Neuronal stem cell (in vitro differentiated cells): ENCODE data around the gene MOGAT2.

Source experiments
- DNase-seq: peaks from one replicate; pipeline ENCODE4 v3.0.0-alpha.2; 2013; ENCODE audit warnings: low spot score
- H2AFZ ChIP-seq: one replicate; pipeline ENCODE4 v1.6.1; 2013; ENCODE audit warnings: mild to moderate bottlenecking, low read length, inconsistent platforms
- H2AK5ac ChIP-seq: 2 replicates; pipeline ENCODE4 v1.6.1; 2013; ENCODE audit warnings: low read depth, mild to moderate bottlenecking, inconsistent platforms, low read length, moderate library complexity, mixed read lengths
- H2BK120ac ChIP-seq: 2 replicates; pipeline ENCODE4 v1.6.1; 2013; ENCODE audit warnings: low read depth, mild to moderate bottlenecking, inconsistent platforms, low read length, moderate library complexity, mixed read lengths
- H2BK12ac ChIP-seq: one replicate; pipeline ENCODE4 v1.6.1; 2013; ENCODE audit warnings: low read length, inconsistent platforms
- H2BK15ac ChIP-seq: 2 replicates; pipeline ENCODE4 v1.6.1; 2013; ENCODE audit warnings: mild to moderate bottlenecking, low read length, inconsistent platforms, mixed read lengths
- H2BK5ac ChIP-seq: one replicate; pipeline ENCODE4 v1.6.1; 2013; ENCODE audit warnings: inconsistent platforms, mild to moderate bottlenecking, low read length, moderate library complexity
- H3K14ac ChIP-seq: one replicate; pipeline ENCODE4 v1.6.1; 2013; ENCODE audit warnings: low read length, inconsistent platforms
- H3K18ac ChIP-seq: 2 replicates; pipeline ENCODE4 v1.6.1; 2013; ENCODE audit warnings: low read length, inconsistent platforms
- H3K23ac ChIP-seq: 2 replicates; pipeline ENCODE4 v1.6.1; 2013; ENCODE audit warnings: low read depth, mild to moderate bottlenecking, mixed read lengths, low read length, inconsistent platforms; ENCODE audit not compliant: poor library complexity
- H3K27ac ChIP-seq: replicated peaks from 3 replicates; pipeline ENCODE4 v1.5.1; 2013; ENCODE audit warnings: low read length, inconsistent platforms
- H3K27me3 ChIP-seq, 3 experiments: 2 replicates each; pipeline ENCODE4 v1.6.1; 2013; ENCODE audit warnings: low read length in 3 of 3, mild to moderate bottlenecking in 2 of 3, inconsistent platforms in 1 of 3, low read depth in 1 of 3, mixed read lengths in 1 of 3, moderate library complexity in 1 of 3; ENCODE audit not compliant: control insufficient read depth in 3 of 3, insufficient read depth in 3 of 3
- H3K36me3 ChIP-seq, 2 donors: replicated peaks in 1 of 2; 2 replicates each; pipeline ENCODE4 v1.6.1; 2013; ENCODE audit warnings: low read length in 2 of 2; ENCODE audit not compliant: control insufficient read depth in 2 of 2, insufficient read depth in 2 of 2
- H3K4ac ChIP-seq: 2 replicates; pipeline ENCODE4 v1.6.1; 2013; ENCODE audit warnings: inconsistent platforms, mild to moderate bottlenecking, low read length, moderate library complexity
- H3K4me1 ChIP-seq, 2 donors: 1 replicate in 1 of 2; 2 replicates in 1 of 2; pipeline ENCODE4 v1.6.1; 2013; ENCODE audit warnings: low read length in 2 of 2, low read depth in 1 of 2; ENCODE audit not compliant: control insufficient read depth in 2 of 2, insufficient read depth in 1 of 2
- H3K4me2 ChIP-seq: one replicate; pipeline ENCODE4 v1.6.1; 2013; ENCODE audit warnings: mild to moderate bottlenecking, low read length, inconsistent platforms; ENCODE audit not compliant: insufficient read depth, poor library complexity, severe bottlenecking
- H3K4me3 ChIP-seq, 2 donors: 2 replicates each; pipeline ENCODE4 v1.5.1; 2013; ENCODE audit warnings: low read length in 2 of 2, mild to moderate bottlenecking in 2 of 2, inconsistent platforms in 1 of 2, moderate library complexity in 1 of 2
- H3K79me1 ChIP-seq: one replicate; pipeline ENCODE4 v1.6.1; 2013; ENCODE audit warnings: low read depth, mild to moderate bottlenecking, inconsistent platforms, low read length, moderate library complexity
- H3K9ac ChIP-seq: one replicate; pipeline ENCODE4 v1.6.1; 2013; ENCODE audit warnings: mild to moderate bottlenecking, low read depth, low read length, inconsistent platforms; ENCODE audit not compliant: poor library complexity
- H3K9me3 ChIP-seq, 2 donors: replicated peaks in 1 of 2; 2 replicates each; pipeline versions ENCODE3 to v1.6.1; 2013; ENCODE audit warnings: low read length in 2 of 2, mild to moderate bottlenecking in 2 of 2, inconsistent platforms in 1 of 2, low read depth in 1 of 2, mixed read lengths in 1 of 2, moderate library complexity in 1 of 2; ENCODE audit not compliant: control insufficient read depth in 2 of 2, insufficient read depth in 1 of 2
- H4K8ac ChIP-seq: one replicate; pipeline ENCODE4 v1.6.1; 2013; ENCODE audit warnings: low read depth, mild to moderate bottlenecking, inconsistent platforms, low read length, moderate library complexity
- H4K91ac ChIP-seq: one replicate; pipeline ENCODE4 v1.6.1; 2013; ENCODE audit warnings: low read length, low read depth, mild to moderate bottlenecking, inconsistent platforms; ENCODE audit not compliant: poor library complexity
- WGBS, 2 donors: extraction: QIAGEN DNeasy Blood & Tissue Kit; methylation state at CpG; one replicate each; pipeline ENCODE4 v1.1.7; 2013; ENCODE audit warnings: missing lambda C conversion rate in 2 of 2, mixed read lengths in 1 of 2; ENCODE audit not compliant: insufficient read length in 2 of 2, insufficient replicate concordance in 1 of 2; ENCODE audit errors: extremely low coverage in 2 of 2; 5-methylcytosine and 5-hydroxymethylcytosine counted together

The MOGAT2 gene

GRCh38 chr11:75770102-75770501 lies 52.5 kb downstream of the MOGAT2 start:
- no CpG with 5 or more reads among the region's 5 CpGs for WGBS, 2 donors
- no peak for DNase-seq
- Histone ChIP-seq H3K4me1 (peaks cover 5 to 14% of the 10 kb centered on the region in 2 donors), H4K91ac (no peak overlapping the region), H2BK120ac (no peak overlapping the region), H2AFZ (no peak overlapping the region), H3K27ac (no peak overlapping the region), H2BK12ac (no peak overlapping the region), H3K14ac (no peak overlapping the region), H2BK5ac (no peak overlapping the region), H2AK5ac (no peak overlapping the region), H3K4me2 (no peak overlapping the region), H3K27me3 (peaks cover 10 to 79% (median 31%) of the 10 kb centered on the region in 3 experiments), H3K18ac (no peak overlapping the region), H2BK15ac (no peak overlapping the region), H3K4me3 (no peak overlapping the region), H3K36me3 (no peaks in the 10 kb centered on the region), H3K9me3 (no peaks in the 10 kb centered on the region), H3K23ac (no peak overlapping the region), H4K8ac (no peak overlapping the region), H3K4ac (no peak overlapping the region), H3K79me1 (no peaks in the 10 kb centered on the region), H3K9ac (no peak overlapping the region)

DNA sequence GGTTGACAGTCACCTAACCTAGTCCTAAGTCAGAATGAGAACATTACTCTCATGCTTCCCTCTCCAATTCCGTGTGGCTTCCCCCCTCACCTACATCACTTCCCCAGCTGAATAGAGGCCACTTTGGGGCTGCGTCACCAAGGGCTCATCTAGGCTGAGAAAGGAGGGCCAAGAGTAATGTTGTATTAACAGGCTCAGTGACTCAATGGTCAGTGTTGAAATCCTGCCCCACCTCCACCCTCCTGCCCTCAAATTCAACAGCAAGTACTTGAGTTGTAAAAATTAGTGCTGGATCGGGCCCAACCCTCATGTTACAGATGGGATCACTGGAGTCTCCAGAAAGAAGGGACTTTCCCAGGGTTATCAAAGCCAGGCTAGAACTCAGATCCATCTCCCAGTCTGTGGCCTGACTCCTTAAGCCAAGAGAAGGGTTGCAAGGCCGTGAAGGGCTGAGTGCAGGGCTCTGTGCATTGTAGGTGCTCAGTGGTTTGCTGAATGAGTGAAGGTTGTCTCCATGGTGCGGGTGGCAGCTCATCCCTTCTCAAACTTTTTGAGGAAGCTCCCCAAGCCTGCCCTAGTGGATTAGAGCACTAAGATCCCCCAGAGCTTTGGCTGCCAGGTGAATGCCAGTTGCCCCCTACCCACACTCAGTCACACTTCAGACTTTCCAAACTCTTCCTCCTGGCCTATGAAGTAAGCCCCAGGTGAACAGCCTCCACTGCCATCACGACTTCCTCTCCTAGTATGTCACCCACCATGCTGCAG lies 54.2 kb downstream of the MOGAT2 start:
- no peak overlapping the region for H4K91ac ChIP-seq
- no peak overlapping the region for H2BK15ac ChIP-seq
- no peaks in the 10 kb centered on the region for H3K9me3 ChIP-seq
- no peak overlapping the region for H2BK5ac ChIP-seq
- no peaks in the 10 kb centered on the region for H3K36me3 ChIP-seq
- H4K8ac ChIP-seq = no peak overlapping the region
- no peak for DNase-seq
- no peak overlapping the region for H3K4me2 ChIP-seq
- no peak overlapping the region for H2BK12ac ChIP-seq
- no peak overlapping the region for H3K9ac ChIP-seq
- H3K4me3 ChIP-seq = no peak overlapping the region
- no peak overlapping the region for H3K27ac ChIP-seq
- peaks cover 10 to 69% (median 31%) of the 10 kb centered on the region in 3 experiments for H3K27me3 ChIP-seq
- no peak overlapping the region for H2BK120ac ChIP-seq
- H3K18ac ChIP-seq = no peak overlapping the region
- H2AFZ ChIP-seq = no peak overlapping the region
- H3K79me1 ChIP-seq = no peaks in the 10 kb centered on the region
- no peak overlapping the region for H3K4ac ChIP-seq
- H3K4me1 ChIP-seq = peaks cover 5 to 14% of the 10 kb centered on the region in 2 donors
- no peak overlapping the region for H2AK5ac ChIP-seq
- H3K14ac ChIP-seq = no peak overlapping the region
- H3K23ac ChIP-seq = no peak overlapping the region
- no CpG with 5 or more reads among the region's 6 CpGs for WGBS, 2 donors

GRCh38 chr11:75773595-75774353 lies 56.1 kb downstream of the MOGAT2 start:
- no peak overlapping the region for H2AFZ ChIP-seq
- H2BK12ac ChIP-seq = no peak overlapping the region
- no peaks in the 10 kb centered on the region for H3K79me1 ChIP-seq
- H3K4me2 ChIP-seq = no peak overlapping the region
- no peak overlapping the region for H2BK120ac ChIP-seq
- H3K9me3 ChIP-seq = no peaks in the 10 kb centered on the region
- WGBS, 2 donors = no CpG with 5 or more reads among the region's 5 CpGs
- no peak overlapping the region for H4K8ac ChIP-seq
- H3K27ac ChIP-seq = no peak overlapping the region
- H2BK15ac ChIP-seq = no peak overlapping the region
- peak overlapping the region; percentile 15 for H2BK5ac ChIP-seq
- peak overlapping the region; percentile 64 for H2AK5ac ChIP-seq
- H4K91ac ChIP-seq = no peak overlapping the region
- no peak overlapping the region for H3K18ac ChIP-seq
- H3K4ac ChIP-seq = no peak overlapping the region
- H3K4me1 ChIP-seq = peaks cover 0 to 6% of the 10 kb centered on the region in 2 donors
- H3K27me3 ChIP-seq = peaks cover 6 to 51% (median 18%) of the 10 kb centered on the region in 3 experiments
- H3K9ac ChIP-seq = no peak overlapping the region
- H3K36me3 ChIP-seq = no peaks in the 10 kb centered on the region
- DNase-seq = no peak
- no peak overlapping the region for H3K4me3 ChIP-seq
- no peak overlapping the region for H3K23ac ChIP-seq
- H3K14ac ChIP-seq = no peak overlapping the region

GRCh38 chr11:75775056-75775455 lies 57.4 kb downstream of the MOGAT2 start:
- H2AK5ac ChIP-seq = no peak overlapping the region
- H3K14ac ChIP-seq = no peak overlapping the region
- no peak overlapping the region for H2AFZ ChIP-seq
- H2BK5ac ChIP-seq = no peak overlapping the region
- no peak overlapping the region for H3K9ac ChIP-seq
- no peak overlapping the region for H4K91ac ChIP-seq
- no peak overlapping the region for H2BK12ac ChIP-seq
- H2BK15ac ChIP-seq = no peak overlapping the region
- H3K9me3 ChIP-seq = no peaks in the 10 kb centered on the region
- no peaks in the 10 kb centered on the region for H3K79me1 ChIP-seq
- no peaks in the 10 kb centered on the region for H3K36me3 ChIP-seq
- H3K4me2 ChIP-seq = no peak overlapping the region
- no peak overlapping the region for H4K8ac ChIP-seq
- H3K18ac ChIP-seq = no peak overlapping the region
- H2BK120ac ChIP-seq = no peak overlapping the region
- H3K4me3 ChIP-seq = no peak overlapping the region
- H3K27me3 ChIP-seq = peaks cover 0 to 50% (median 7%) of the 10 kb centered on the region in 3 experiments
- H3K27ac ChIP-seq = no peak overlapping the region
- WGBS, 2 donors = no CpG with 5 or more reads among the region's 3 CpGs
- no peak overlapping the region for H3K4ac ChIP-seq
- H3K4me1 ChIP-seq = peaks cover 0 to 3% of the 10 kb centered on the region in 2 donors
- no peak for DNase-seq
- H3K23ac ChIP-seq = no peak overlapping the region
